Ovary (tissue), 3 donors: ENCODE results near the gene CRISP3.

Experiments used
- EP300 ChIP-seq: sonication (generic); formaldehyde crosslinking; IDR thresholded peaks from one replicate; pipeline ENCODE4 v1.6.1; 2017; ENCODE audit warnings: antibody characterized with exemption
- POLR2A ChIP-seq: fragments of 450-650 bp; IDR thresholded peaks from one replicate; pipeline ENCODE4 v1.6.1; 2017; ENCODE audit warnings: antibody characterized with exemption, mild to moderate bottlenecking, moderate library complexity
- TF ChIP-seq, protein P1 (sequence below), 3 donors: fragments of 450-650 bp in 2 of 3; fragments of 200-600 bp in 1 of 3; IDR thresholded peaks; one replicate each; pipeline versions ENCODE4 v1.5.1 to v1.8.0; 2016 to 2022; ENCODE audit warnings: antibody characterized with exemption in 3 of 3, mild to moderate bottlenecking in 1 of 3
- donor health status: DM: no; HTN: no; CAD: no.

DNA sequence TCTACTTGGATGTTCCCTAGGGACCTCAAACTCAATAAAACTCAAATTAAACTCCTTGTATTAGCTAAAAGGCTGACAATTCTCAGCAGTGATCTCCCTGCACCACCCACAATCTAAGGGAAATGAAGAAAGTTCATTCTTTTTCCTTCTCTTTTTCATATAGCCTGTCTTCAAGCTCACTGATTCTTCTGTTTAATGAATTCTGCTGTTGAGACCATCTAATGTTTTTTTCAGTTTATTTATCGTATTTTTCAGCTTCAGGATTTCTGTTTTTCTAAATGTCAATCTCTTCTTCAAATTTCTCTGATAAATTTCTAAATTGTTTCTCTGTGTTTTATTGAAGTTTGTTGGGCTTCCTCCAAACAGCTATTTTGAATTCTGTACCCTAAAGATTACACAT is 50.7 kb downstream of the CRISP3 start:
- TF ChIP-seq EP300 (no peak), POLR2A (no peak)
- TF ChIP-seq, protein P1, sequence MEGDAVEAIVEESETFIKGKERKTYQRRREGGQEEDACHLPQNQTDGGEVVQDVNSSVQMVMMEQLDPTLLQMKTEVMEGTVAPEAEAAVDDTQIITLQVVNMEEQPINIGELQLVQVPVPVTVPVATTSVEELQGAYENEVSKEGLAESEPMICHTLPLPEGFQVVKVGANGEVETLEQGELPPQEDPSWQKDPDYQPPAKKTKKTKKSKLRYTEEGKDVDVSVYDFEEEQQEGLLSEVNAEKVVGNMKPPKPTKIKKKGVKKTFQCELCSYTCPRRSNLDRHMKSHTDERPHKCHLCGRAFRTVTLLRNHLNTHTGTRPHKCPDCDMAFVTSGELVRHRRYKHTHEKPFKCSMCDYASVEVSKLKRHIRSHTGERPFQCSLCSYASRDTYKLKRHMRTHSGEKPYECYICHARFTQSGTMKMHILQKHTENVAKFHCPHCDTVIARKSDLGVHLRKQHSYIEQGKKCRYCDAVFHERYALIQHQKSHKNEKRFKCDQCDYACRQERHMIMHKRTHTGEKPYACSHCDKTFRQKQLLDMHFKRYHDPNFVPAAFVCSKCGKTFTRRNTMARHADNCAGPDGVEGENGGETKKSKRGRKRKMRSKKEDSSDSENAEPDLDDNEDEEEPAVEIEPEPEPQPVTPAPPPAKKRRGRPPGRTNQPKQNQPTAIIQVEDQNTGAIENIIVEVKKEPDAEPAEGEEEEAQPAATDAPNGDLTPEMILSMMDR (IDR thresholded peaks at IDR 0.05) = no peak
